PC-3 (cell line): Measurements from ENCODE around the gene NIPAL4.

Experiments used
- CTCF ChIP-seq: fragments of 300-600 bp; sonication (generic); conservative IDR thresholded peaks from 2 replicates; pipeline ENCODE4 v1.5.1; 2017; ENCODE audit warnings: antibody characterized with exemption, low read depth, mild to moderate bottlenecking, low read length
- EZH2 ChIP-seq: fragments of 300-600 bp; sonication (generic); IDR thresholded peaks from one replicate; pipeline ENCODE4 v1.6.1; 2017; ENCODE audit warnings: antibody characterized with exemption, mild to moderate bottlenecking, low read length; ENCODE audit not compliant: unreplicated experiment
- EZH2phosphoT487 ChIP-seq: fragments of 300-600 bp; sonication (generic); IDR thresholded peaks from 2 replicates; pipeline ENCODE4 v1.6.1; 2018; ENCODE audit warnings: mild to moderate bottlenecking, antibody characterized with exemption, low read length, borderline replicate concordance

GRCh38 chr5:157479612-157480510 is 19.8 kb downstream of the NIPAL4 start:
- TF ChIP-seq CTCF (no peak), EZH2 (no peak), EZH2phosphoT487 (no peak)
